Ishikawa (cell line): ENCODE data around the gene DMD.

ENCODE experiments used
- EP300 ChIP-seq: IDR thresholded peaks from 2 replicates; pipeline ENCODE4 v1.6.1; 2012; ENCODE audit warnings: borderline replicate concordance
- NFIC ChIP-seq: IDR thresholded peaks from 2 replicates; pipeline ENCODE4 v1.6.1; 2012
- TAF1 ChIP-seq: IDR thresholded peaks from 2 replicates; pipeline ENCODE4 v1.6.1; 2012; ENCODE audit warnings: low read depth, mild to moderate bottlenecking
- TF ChIP-seq, protein P1 (sequence below): IDR thresholded peaks from 2 replicates; pipeline ENCODE4 v1.6.1; 2012; ENCODE audit warnings: low read depth, mild to moderate bottlenecking

DNA sequence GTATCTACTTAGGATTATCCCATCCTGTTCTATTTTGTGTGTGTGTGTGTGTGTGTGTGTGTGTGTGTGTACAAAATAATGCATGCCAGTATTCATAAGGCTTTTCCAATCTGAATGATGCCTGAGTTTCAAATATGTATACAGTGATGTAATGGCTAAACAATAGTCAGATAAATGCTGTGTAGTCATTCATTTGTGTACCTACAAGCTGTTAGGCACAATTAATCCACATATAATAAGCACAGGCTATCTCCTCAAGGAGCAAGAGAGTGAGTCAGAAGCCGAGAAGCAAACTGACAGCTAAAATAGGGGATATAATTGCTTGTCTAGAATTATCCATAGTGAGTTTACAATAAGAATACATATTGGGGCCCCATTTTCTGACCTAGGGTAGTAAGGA, 15.7 kb downstream of the DMD start:
- TF ChIP-seq NFIC, result no peak
- TF ChIP-seq EP300, result no peak
- TF ChIP-seq, protein P1, sequence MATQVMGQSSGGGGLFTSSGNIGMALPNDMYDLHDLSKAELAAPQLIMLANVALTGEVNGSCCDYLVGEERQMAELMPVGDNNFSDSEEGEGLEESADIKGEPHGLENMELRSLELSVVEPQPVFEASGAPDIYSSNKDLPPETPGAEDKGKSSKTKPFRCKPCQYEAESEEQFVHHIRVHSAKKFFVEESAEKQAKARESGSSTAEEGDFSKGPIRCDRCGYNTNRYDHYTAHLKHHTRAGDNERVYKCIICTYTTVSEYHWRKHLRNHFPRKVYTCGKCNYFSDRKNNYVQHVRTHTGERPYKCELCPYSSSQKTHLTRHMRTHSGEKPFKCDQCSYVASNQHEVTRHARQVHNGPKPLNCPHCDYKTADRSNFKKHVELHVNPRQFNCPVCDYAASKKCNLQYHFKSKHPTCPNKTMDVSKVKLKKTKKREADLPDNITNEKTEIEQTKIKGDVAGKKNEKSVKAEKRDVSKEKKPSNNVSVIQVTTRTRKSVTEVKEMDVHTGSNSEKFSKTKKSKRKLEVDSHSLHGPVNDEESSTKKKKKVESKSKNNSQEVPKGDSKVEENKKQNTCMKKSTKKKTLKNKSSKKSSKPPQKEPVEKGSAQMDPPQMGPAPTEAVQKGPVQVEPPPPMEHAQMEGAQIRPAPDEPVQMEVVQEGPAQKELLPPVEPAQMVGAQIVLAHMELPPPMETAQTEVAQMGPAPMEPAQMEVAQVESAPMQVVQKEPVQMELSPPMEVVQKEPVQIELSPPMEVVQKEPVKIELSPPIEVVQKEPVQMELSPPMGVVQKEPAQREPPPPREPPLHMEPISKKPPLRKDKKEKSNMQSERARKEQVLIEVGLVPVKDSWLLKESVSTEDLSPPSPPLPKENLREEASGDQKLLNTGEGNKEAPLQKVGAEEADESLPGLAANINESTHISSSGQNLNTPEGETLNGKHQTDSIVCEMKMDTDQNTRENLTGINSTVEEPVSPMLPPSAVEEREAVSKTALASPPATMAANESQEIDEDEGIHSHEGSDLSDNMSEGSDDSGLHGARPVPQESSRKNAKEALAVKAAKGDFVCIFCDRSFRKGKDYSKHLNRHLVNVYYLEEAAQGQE, result no peak
- TF ChIP-seq TAF1, result no peak
